B cell (primary cell): ENCODE results near the gene SERINC1. TPM values are rescaled to one million over a fixed set of nuclear protein-coding genes. Genes with fewer than 3 reads are reported as not detected.

ENCODE experiments used
- ATAC-seq: fragments of 200-7000 bp; cut with Tn5 transposase; one replicate; pipeline ENCODE4 v1.10.0; 2021; ENCODE audit warnings: low read depth, mild to moderate bottlenecking, moderate number of reproducible peaks, moderate library complexity
- CTCF ChIA-PET: fragments of 350-600 bp; sonication (Branson Sonifier 250); formaldehyde crosslinking; loops from one replicate; lab custom pipeline; 2021; ENCODE audit warnings: antibody characterized with exemption, inconsistent platforms; lab: Charles Lee
- POLR2A ChIA-PET: fragments of 350-600 bp; sonication (Branson Sonifier 250); formaldehyde crosslinking; loops from one replicate; lab custom pipeline; 2021; ENCODE audit warnings: antibody characterized with exemption; lab: Charles Lee
- DNase-seq: peaks from one replicate; pipeline ENCODE4 v3.0.0; 2013
- H2AFZ ChIP-seq: 2 replicates; pipeline ENCODE4 v1.6.1; 2012; ENCODE audit warnings: mild to moderate bottlenecking, low read depth, low read length; ENCODE audit not compliant: insufficient read depth, poor library complexity, severe bottlenecking
- H3K27ac ChIP-seq, 2 donors: 1 replicate in 1 of 2; 2 replicates in 1 of 2; pipeline ENCODE4 v1.5.1; 2012 to 2013; ENCODE audit warnings: low read length in 2 of 2, mild to moderate bottlenecking in 2 of 2, moderate library complexity in 1 of 2
- H3K27me3 ChIP-seq, 4 experiments: fragments of 200-600 bp in 1 of 4; sonication (generic) in 1 of 4; replicated peaks in 1 of 4; 1 replicate in 2 of 4; 2 replicates in 2 of 4; pipeline versions ENCODE4 v1.6.1 to v1.7.0; 2013 to 2016; ENCODE audit warnings: low read length in 3 of 4, mild to moderate bottlenecking in 2 of 4, mixed read lengths in 1 of 4, moderate library complexity in 1 of 4; ENCODE audit not compliant: insufficient read depth in 4 of 4, control insufficient read depth in 3 of 4; ENCODE audit errors: control extremely low read depth in 1 of 4
- H3K36me3 ChIP-seq, 2 experiments: replicated peaks in 1 of 2; 1 replicate in 1 of 2; 2 replicates in 1 of 2; pipeline versions ENCODE4 v1.6.1 to v1.7.1; 2013; ENCODE audit warnings: low read length in 1 of 2; ENCODE audit not compliant: insufficient read depth in 2 of 2, control insufficient read depth in 1 of 2; ENCODE audit errors: control extremely low read depth in 1 of 2, extremely low read depth in 1 of 2
- H3K4me1 ChIP-seq, 2 donors: fragments of 200-600 bp in 1 of 2; sonication (generic) in 1 of 2; 1 replicate in 1 of 2; 2 replicates in 1 of 2; pipeline versions ENCODE4 v1.5.1 to v1.6.1; 2013 to 2017; ENCODE audit warnings: low read length in 2 of 2; ENCODE audit not compliant: control insufficient read depth in 2 of 2, insufficient read depth in 2 of 2
- H3K4me2 ChIP-seq: replicated peaks from 2 replicates; pipeline ENCODE3; 2012; ENCODE audit warnings: mild to moderate bottlenecking, low read depth, low read length; ENCODE audit not compliant: poor library complexity, severe bottlenecking
- H3K4me3 ChIP-seq, 5 experiments: fragments of 200-600 bp in 1 of 5; sonication (generic) in 1 of 5; 1 replicate in 3 of 5; 2 replicates in 2 of 5; pipeline versions ENCODE4 v1.5.1 to v1.7.0; 2011 to 2016; ENCODE audit warnings: low read length in 4 of 5, mild to moderate bottlenecking in 4 of 5, low read depth in 2 of 5, control low read depth in 1 of 5, moderate library complexity in 1 of 5; ENCODE audit not compliant: insufficient read depth in 1 of 5; ENCODE audit errors: control extremely low read depth in 1 of 5, extremely low read depth in 1 of 5
- H3K79me2 ChIP-seq: fragments of 200-600 bp; sonication (generic); one replicate; pipeline ENCODE4 v1.6.0; 2016; ENCODE audit warnings: low read length; ENCODE audit not compliant: control insufficient read depth, insufficient read depth
- H3K9ac ChIP-seq: fragments of 200-600 bp; sonication (generic); 2 replicates; pipeline ENCODE4 v1.6.1; 2017; ENCODE audit warnings: mild to moderate bottlenecking, low read length, moderate library complexity
- H3K9me3 ChIP-seq, 3 donors: one replicate each; pipeline versions ENCODE4 v1.6.1 to v1.7.1; 2013; ENCODE audit warnings: low read length in 2 of 3; ENCODE audit not compliant: control insufficient read depth in 2 of 3, insufficient read depth in 1 of 3; ENCODE audit errors: control extremely low read depth in 1 of 3
- H4K20me1 ChIP-seq: 2 replicates; pipeline ENCODE4 v1.6.0; 2012; ENCODE audit warnings: mild to moderate bottlenecking, low read length; ENCODE audit not compliant: insufficient read depth, control insufficient read depth, poor library complexity, severe bottlenecking
- H3K27ac Mint-ChIP-seq: one replicate; pipeline ENCODE4 v1.8.0; 2021; ENCODE audit warnings: mixed read lengths
- H3K27me3 Mint-ChIP-seq: one replicate; pipeline ENCODE4 v1.8.0; 2021; ENCODE audit warnings: mixed read lengths
- H3K4me1 Mint-ChIP-seq: one replicate; pipeline ENCODE4 v1.8.0; 2021; ENCODE audit warnings: mixed read lengths
- H3K4me3 Mint-ChIP-seq: one replicate; pipeline ENCODE4 v1.8.0; 2021; ENCODE audit warnings: mixed read lengths
- H3K9me3 Mint-ChIP-seq: one replicate; pipeline ENCODE4 v1.8.0; 2022; ENCODE audit warnings: mixed read lengths; ENCODE audit not compliant: insufficient read depth
- CTCF ChIP-seq: fragments of 200-600 bp; IDR thresholded peaks from one replicate; pipeline ENCODE4 v1.8.0; 2022; ENCODE audit warnings: antibody characterized with exemption, mild to moderate bottlenecking
- EZH2 ChIP-seq: IDR thresholded peaks from 2 replicates; pipeline ENCODE4 v1.6.1; 2012; ENCODE audit warnings: borderline replicate concordance, low read depth, mild to moderate bottlenecking, moderate library complexity, low read length; ENCODE audit not compliant: insufficient read depth, poor library complexity, severe bottlenecking
- whole genome bisulfite sequencing: methylation state at CpG from one replicate; pipeline ENCODE4 v1.1.5; 2013; ENCODE audit warnings: missing lambda C conversion rate; ENCODE audit not compliant: insufficient coverage; 5-methylcytosine and 5-hydroxymethylcytosine counted together
- intact Hi-C: fragments of 100-400 bp; cut with micrococcal nuclease; formaldehyde crosslinking; loops from one replicate; pipeline ENCODE4 v1.10.0; 2022
- polyA plus RNA-seq: library from polyadenylated mRNA; depleted of rRNA; stranded (reverse); fragments of >200 nt; gene quantifications from 2 replicates; pipeline ENCODE4 v1.2.3, GENCODE V29; 2012
- total RNA-seq, 2 donors: library from RNA; stranded (reverse); fragments of 120-200 nt in 1 of 2; gene quantifications; 1 replicate in 1 of 2; 2 replicates in 1 of 2; pipeline versions ENCODE4 v1.2.3 to v1.2.4, GENCODE V29; 2013 to 2022

The SERINC1 gene
- total and polyA plus RNA-seq, 2 donors (not counting 1 experiment from before 2014, with no cell fraction given) = 17.2 to 92.1 TPM

DNA sequence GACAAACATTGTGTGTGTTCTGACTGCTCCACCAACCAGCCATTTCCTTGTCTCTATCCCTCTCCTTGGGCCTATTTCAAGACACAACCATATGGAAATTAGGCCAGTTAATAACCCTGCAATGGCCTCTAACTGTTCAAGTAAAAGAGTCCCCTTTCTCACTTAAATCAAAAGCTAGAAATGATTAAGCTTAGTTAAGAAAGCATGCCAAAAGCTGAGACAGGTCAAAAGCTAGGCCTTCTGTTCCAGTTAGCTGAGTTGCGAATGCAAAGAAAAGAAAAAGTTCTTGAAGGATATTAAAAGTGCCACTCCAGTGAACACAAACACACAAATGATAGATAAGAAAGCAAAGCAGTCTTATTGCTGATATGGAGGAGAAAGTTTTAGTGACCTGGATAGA lies 22.5 kb downstream of the SERINC1 start:
- H3K27ac ChIP-seq = no peak overlapping the region
- DNase-seq (no peak), ATAC-seq (no peak)
- no peak overlapping the region for H2AFZ ChIP-seq
- no CpG with 5 or more reads among the region's 1 CpG for WGBS
- H3K36me3 ChIP-seq = peaks cover 20 to 84% of the 10 kb centered on the region in 2 experiments
- intact Hi-C loops = no loop called here
- no peak overlapping the region for H3K4me2 ChIP-seq
- H3K4me3 Mint-ChIP-seq = no peak overlapping the region
- ChIA-PET CTCF (interaction anchor here (0.8 kb wide), 1 partner anchor 21 kb away, joined by 3 read pairs; no protein-coding TSS in a partner anchor), POLR2A (no interaction called here)
- no peaks in the 10 kb centered on the region for H3K4me1 ChIP-seq
- peaks cover 5% of the 10 kb centered on the region for H3K79me2 ChIP-seq
- H3K4me3 ChIP-seq = no peak overlapping the region
- no peak overlapping the region for H3K27ac Mint-ChIP-seq
- H3K27me3 ChIP-seq = no peaks in the 10 kb centered on the region
- no peaks in the 10 kb centered on the region for H3K27me3 Mint-ChIP-seq
- H3K9me3 Mint-ChIP-seq = no peaks in the 10 kb centered on the region
- H3K4me1 Mint-ChIP-seq = peaks cover 4% of the 10 kb centered on the region
- TF ChIP-seq CTCF (no peak), EZH2 (no peak)
- no peak overlapping the region for H3K9ac ChIP-seq
- H3K9me3 ChIP-seq = no peaks in the 10 kb centered on the region
- peaks cover 31% of the 10 kb centered on the region for H4K20me1 ChIP-seq

DNA sequence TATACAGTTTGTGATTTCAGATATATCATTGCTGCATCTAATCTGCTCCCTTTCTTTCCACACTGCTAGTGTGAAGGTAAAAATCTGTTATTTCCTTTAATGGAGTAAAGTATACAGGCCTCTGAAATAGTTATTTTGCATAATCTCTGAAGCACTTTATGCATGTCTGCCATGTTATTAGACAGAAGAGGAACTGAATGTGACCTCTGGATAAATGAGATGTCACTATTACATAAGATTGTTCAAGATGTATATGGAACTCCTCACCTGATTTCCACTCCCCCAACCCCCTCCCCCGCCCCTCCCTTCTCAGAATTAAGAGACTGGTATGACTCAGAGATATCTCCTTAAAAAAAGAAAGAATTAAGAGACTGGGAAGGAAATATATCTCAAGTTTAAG lies 26.3 kb downstream of the SERINC1 start:
- no peak overlapping the region for H3K4me3 Mint-ChIP-seq
- H3K4me2 ChIP-seq = no peak overlapping the region
- H3K4me3 ChIP-seq = no peak overlapping the region
- H3K27ac ChIP-seq = no peak overlapping the region
- H3K27ac Mint-ChIP-seq = no peak overlapping the region
- H3K9me3 Mint-ChIP-seq = peaks cover 2% of the 10 kb centered on the region
- H4K20me1 ChIP-seq = peaks cover 9% of the 10 kb centered on the region
- no CpG with 5 or more reads among the region's 1 CpG for WGBS
- no peaks in the 10 kb centered on the region for H3K4me1 ChIP-seq
- CTCF ChIA-PET = no interaction called here
- TF ChIP-seq EZH2 (no peak), CTCF (no peak)
- no peak overlapping the region for H3K9ac ChIP-seq
- no peaks in the 10 kb centered on the region for H3K27me3 Mint-ChIP-seq
- H3K4me1 Mint-ChIP-seq = peaks cover 4% of the 10 kb centered on the region
- no peaks in the 10 kb centered on the region for H3K27me3 ChIP-seq
- no peak overlapping the region for H2AFZ ChIP-seq
- POLR2A ChIA-PET = no interaction called here
- no peaks in the 10 kb centered on the region for H3K79me2 ChIP-seq
- ATAC-seq (no peak), DNase-seq (no peak)
- intact Hi-C loops = no loop called here
- no peaks in the 10 kb centered on the region for H3K9me3 ChIP-seq
- H3K36me3 ChIP-seq = peaks cover 11 to 63% of the 10 kb centered on the region in 2 experiments
